ENCODE data around the gene CALML3. TPM values are rescaled to one million over a fixed set of nuclear protein-coding genes. Genes with fewer than 3 reads are reported as not detected.
A peak's percentile ranks its signal among the peaks of the same experiment; 100 is the strongest.

Gene CALML3
- total RNA-seq, 1 donor from 2014 or later = not detected

GRCh38 chr10:5502571-5503476, 21.9 kb upstream of the CALML3 start:
- TF ChIP-seq CTCF (IDR thresholded peaks at IDR 0.05) = no peak
- H3K4me1 Mint-ChIP-seq (ENCODE audit: low read depth) = no peaks in the 10 kb centered on the region
- H3K9me3 Mint-ChIP-seq (ENCODE audit: low read depth) = no peaks in the 10 kb centered on the region
- no peak overlapping the region for H3K27ac Mint-ChIP-seq (ENCODE audit: unreplicated experiment)
- DNase-seq (ENCODE audit: low spot score) = no peak
- H3K4me3 Mint-ChIP-seq (ENCODE audit: unreplicated experiment) = no peak overlapping the region
- peaks cover 27% of the 10 kb centered on the region for H3K27me3 Mint-ChIP-seq (ENCODE audit: low read depth)
- no peaks in the 10 kb centered on the region for H3K36me3 Mint-ChIP-seq (ENCODE audit: low read depth)

GRCh38 chr10:5503477-5503835, 21.3 kb upstream of the CALML3 start:
- no peak overlapping the region for H3K27ac Mint-ChIP-seq (ENCODE audit: unreplicated experiment)
- H3K4me1 Mint-ChIP-seq (ENCODE audit: low read depth) = no peaks in the 10 kb centered on the region
- DNase-seq (ENCODE audit: low spot score) = no peak

GRCh38 chr10:5504146-5505072, 20.4 kb upstream of the CALML3 start:
- Mint-ChIP-seq H3K4me1 (ENCODE audit: low read depth) (no peaks in the 10 kb centered on the region), H3K9me3 (ENCODE audit: low read depth) (no peaks in the 10 kb centered on the region), H3K4me3 (ENCODE audit: unreplicated experiment) (no peak overlapping the region), H3K27ac (ENCODE audit: unreplicated experiment) (no peak overlapping the region), H3K27me3 (ENCODE audit: low read depth) (peaks cover 27% of the 10 kb centered on the region), H3K36me3 (ENCODE audit: low read depth) (no peaks in the 10 kb centered on the region)
- TF ChIP-seq CTCF (IDR thresholded peaks at IDR 0.05) = no peak
- peak; percentile 54 for DNase-seq (ENCODE audit: low spot score)

More at GRCh38 chr10:5503477-5503835, 21.3 kb upstream of the CALML3 start:
- peaks cover 27% of the 10 kb centered on the region for H3K27me3 Mint-ChIP-seq (ENCODE audit: low read depth)
- no peak overlapping the region for H3K4me3 Mint-ChIP-seq (ENCODE audit: unreplicated experiment)
- H3K9me3 Mint-ChIP-seq (ENCODE audit: low read depth) = no peaks in the 10 kb centered on the region
- H3K36me3 Mint-ChIP-seq (ENCODE audit: low read depth) = no peaks in the 10 kb centered on the region
- no peak for TF ChIP-seq CTCF (IDR thresholded peaks at IDR 0.05)

GRCh38 chr10:5506246-5506645, 18.5 kb upstream of the CALML3 start:
- Mint-ChIP-seq H3K27me3 (ENCODE audit: low read depth) (peaks cover 15% of the 10 kb centered on the region), H3K9me3 (ENCODE audit: low read depth) (no peaks in the 10 kb centered on the region), H3K27ac (ENCODE audit: unreplicated experiment) (no peak overlapping the region), H3K4me1 (ENCODE audit: low read depth) (no peaks in the 10 kb centered on the region), H3K36me3 (ENCODE audit: low read depth) (no peaks in the 10 kb centered on the region), H3K4me3 (ENCODE audit: unreplicated experiment) (no peak overlapping the region)
- peak; percentile 38 for DNase-seq (ENCODE audit: low spot score)
- no peak for TF ChIP-seq CTCF (IDR thresholded peaks at IDR 0.05)
